Ovary (tissue), 3 donors: Measurements from ENCODE around the gene MAD1L1.

Source experiments
- CTCF ChIP-seq, 3 donors: fragments of 450-650 bp in 2 of 3; fragments of 200-600 bp in 1 of 3; IDR thresholded peaks; one replicate each; pipeline versions ENCODE4 v1.5.1 to v1.8.0; 2016 to 2022; ENCODE audit warnings: antibody characterized with exemption in 3 of 3, mild to moderate bottlenecking in 1 of 3
- EP300 ChIP-seq: sonication (generic); formaldehyde crosslinking; IDR thresholded peaks from one replicate; pipeline ENCODE4 v1.6.1; 2017; ENCODE audit warnings: antibody characterized with exemption
- POLR2A ChIP-seq: fragments of 450-650 bp; IDR thresholded peaks from one replicate; pipeline ENCODE4 v1.6.1; 2017; ENCODE audit warnings: antibody characterized with exemption, mild to moderate bottlenecking, moderate library complexity
- donor health status: DM: no; HTN: no; CAD: no.

- TF ChIP-seq CTCF (IDR thresholded peaks at IDR 0.05) (no peak), EP300 (no peak), POLR2A (no peak)
Measured at GRCh38 chr7:2156756-2157472, 75.8 kb downstream of the MAD1L1 start.
